SU-DHL-6 (cell line): ENCODE data around the gene ERF.

Experiments used
- H2AFZ ChIP-seq: fragments of 200-600 bp; sonication (generic); 2 replicates; pipeline ENCODE4 v1.6.1; 2014; ENCODE audit warnings: low read depth, mild to moderate bottlenecking, moderate library complexity, mixed read lengths, antibody characterized with exemption, low read length; ENCODE audit not compliant: severe bottlenecking
- H3F3A ChIP-seq: fragments of 200-600 bp; shearing (Covaris generic); 2 replicates; pipeline ENCODE4 v1.6.0; 2016; ENCODE audit warnings: antibody characterized with exemption, mild to moderate bottlenecking; ENCODE audit not compliant: insufficient read depth
- H3K27ac ChIP-seq: fragments of 200-600 bp; sonication (generic); 2 replicates; pipeline ENCODE4 v1.5.1; 2016; ENCODE audit warnings: low read depth, mild to moderate bottlenecking, low read length, moderate library complexity, mixed read lengths
- H3K27me3 ChIP-seq: fragments of 200-600 bp; sonication (generic), shearing (Covaris generic); 2 replicates; pipeline ENCODE4 v1.6.0; 2014; ENCODE audit warnings: mild to moderate bottlenecking, low read length
- H3K36me3 ChIP-seq: fragments of 200-600 bp; sonication (generic); 2 replicates; pipeline ENCODE4 v1.6.1; 2014; ENCODE audit warnings: mild to moderate bottlenecking, low read length, mixed read lengths
- H3K4me2 ChIP-seq: fragments of 300-600, 200-600 bp; shearing (Covaris generic), sonication (generic); 2 replicates; pipeline ENCODE4 v1.6.0; 2014; ENCODE audit warnings: low read length, low read depth, mild to moderate bottlenecking; ENCODE audit not compliant: poor library complexity, severe bottlenecking
- H3K4me3 ChIP-seq: fragments of 200-600 bp; sonication (generic); 2 replicates; pipeline ENCODE4 v1.5.1; 2014; ENCODE audit warnings: antibody characterized with exemption, low read length, mild to moderate bottlenecking, mixed read lengths; ENCODE audit not compliant: insufficient read depth, poor library complexity, severe bottlenecking
- H3K79me2 ChIP-seq: fragments of 200-600 bp; sonication (generic); 2 replicates; pipeline ENCODE4 v1.6.1; 2014; ENCODE audit warnings: mild to moderate bottlenecking, low read length, moderate library complexity; ENCODE audit not compliant: insufficient read depth
- H3K9ac ChIP-seq: fragments of 200-600 bp; sonication (generic); 2 replicates; pipeline ENCODE4 v1.7.0; 2014; ENCODE audit warnings: mild to moderate bottlenecking, low read length
- H3K9me2 ChIP-seq: fragments of 200-600 bp; sonication (generic); replicated peaks from 2 replicates; pipeline ENCODE4 v1.6.1; 2014; ENCODE audit warnings: low read length; ENCODE audit not compliant: insufficient read depth
- H3K9me3 ChIP-seq: fragments of 200-600 bp; sonication (generic); 2 replicates; pipeline ENCODE4 v1.6.1; 2014; ENCODE audit warnings: low read length, mixed read lengths; ENCODE audit not compliant: insufficient read depth
- H4K20me1 ChIP-seq: fragments of 200-600 bp; sonication (generic); 2 replicates; pipeline ENCODE4 v1.6.1; 2014; ENCODE audit warnings: low read depth, mild to moderate bottlenecking, antibody characterized with exemption, low read length, moderate library complexity, mixed read lengths
- EZH2phosphoT487 ChIP-seq: fragments of 200-600 bp; sonication (generic), shearing (Covaris generic); conservative IDR thresholded peaks from 2 replicates; pipeline ENCODE4 v1.6.1; 2018; ENCODE audit warnings: mild to moderate bottlenecking, antibody characterized with exemption, low read length, moderate library complexity, mixed read lengths
- TF ChIP-seq, protein P1 (sequence below): fragments of 200-600 bp; sonication (generic); IDR thresholded peaks from one replicate; pipeline ENCODE4 v1.5.1; 2017; ENCODE audit warnings: antibody characterized with exemption, mild to moderate bottlenecking, low read length, moderate library complexity; ENCODE audit not compliant: insufficient read depth, poor library complexity, severe bottlenecking

ERF gene

DNA sequence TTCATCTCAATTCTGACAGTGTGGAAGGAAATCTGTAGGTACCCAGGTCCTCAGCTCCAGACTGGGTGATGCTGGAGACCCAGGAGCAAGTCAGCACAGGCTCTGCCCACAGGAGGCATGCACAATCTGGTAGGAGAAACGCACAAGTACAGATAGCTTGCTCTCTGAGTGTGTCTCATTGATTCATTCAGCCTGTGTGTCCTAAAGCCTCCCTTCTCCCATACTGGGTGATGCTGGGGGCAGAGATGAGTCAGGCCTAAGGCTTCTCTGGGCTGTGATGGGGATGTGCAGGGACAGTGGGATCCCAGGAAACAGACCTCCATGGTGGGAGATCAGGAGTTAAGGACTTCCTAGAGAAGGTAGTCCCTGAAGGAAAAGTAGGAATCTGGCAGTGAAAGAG, 28.0 kb downstream of the ERF start:
- 0 out of 2 replicates have a peak, but pooled peaks cover 4% of the 10 kb centered on the region for H4K20me1 ChIP-seq

DNA sequence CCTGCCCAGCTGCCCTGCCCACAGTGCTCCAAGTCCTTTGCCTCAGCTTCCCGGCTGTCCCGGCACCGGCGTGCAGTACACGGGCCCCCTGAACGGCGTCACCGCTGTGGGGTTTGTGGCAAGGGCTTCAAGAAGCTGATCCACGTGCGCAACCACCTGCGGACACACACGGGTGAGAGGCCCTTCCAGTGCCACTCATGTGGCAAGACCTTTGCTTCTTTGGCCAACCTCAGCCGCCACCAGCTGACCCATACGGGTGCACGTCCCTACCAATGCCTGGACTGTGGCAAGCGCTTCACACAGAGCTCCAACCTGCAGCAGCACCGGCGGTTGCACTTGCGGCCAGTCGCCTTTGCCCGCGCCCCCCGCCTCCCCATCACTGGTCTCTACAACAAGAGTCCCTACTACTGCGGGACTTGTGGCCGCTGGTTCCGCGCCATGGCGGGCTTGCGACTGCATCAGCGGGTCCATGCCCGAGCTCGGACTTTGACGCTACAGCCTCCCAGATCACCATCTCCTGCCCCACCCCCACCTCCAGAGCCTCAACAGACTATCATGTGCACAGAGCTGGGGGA, 29.1 kb downstream of the ERF start:
- Histone ChIP-seq H4K20me1 (0 out of 2 replicates have a peak, but pooled peaks cover 4% of the 10 kb centered on the region), H3K9me2 (no peaks in the 10 kb centered on the region), H3K4me3 (no peak overlapping the region), H3K9me3 (no peaks in the 10 kb centered on the region), H3K27me3 (no peaks in the 10 kb centered on the region), H3K79me2 (peaks cover 22% of the 10 kb centered on the region), H2AFZ (no peak overlapping the region), H3F3A (no peaks in the 10 kb centered on the region), H3K4me2 (no peak overlapping the region), H3K36me3 (no peaks in the 10 kb centered on the region), H3K27ac (no peak overlapping the region), H3K9ac (no peak overlapping the region)
- TF ChIP-seq EZH2phosphoT487 = no peak
- TF ChIP-seq, protein P1, sequence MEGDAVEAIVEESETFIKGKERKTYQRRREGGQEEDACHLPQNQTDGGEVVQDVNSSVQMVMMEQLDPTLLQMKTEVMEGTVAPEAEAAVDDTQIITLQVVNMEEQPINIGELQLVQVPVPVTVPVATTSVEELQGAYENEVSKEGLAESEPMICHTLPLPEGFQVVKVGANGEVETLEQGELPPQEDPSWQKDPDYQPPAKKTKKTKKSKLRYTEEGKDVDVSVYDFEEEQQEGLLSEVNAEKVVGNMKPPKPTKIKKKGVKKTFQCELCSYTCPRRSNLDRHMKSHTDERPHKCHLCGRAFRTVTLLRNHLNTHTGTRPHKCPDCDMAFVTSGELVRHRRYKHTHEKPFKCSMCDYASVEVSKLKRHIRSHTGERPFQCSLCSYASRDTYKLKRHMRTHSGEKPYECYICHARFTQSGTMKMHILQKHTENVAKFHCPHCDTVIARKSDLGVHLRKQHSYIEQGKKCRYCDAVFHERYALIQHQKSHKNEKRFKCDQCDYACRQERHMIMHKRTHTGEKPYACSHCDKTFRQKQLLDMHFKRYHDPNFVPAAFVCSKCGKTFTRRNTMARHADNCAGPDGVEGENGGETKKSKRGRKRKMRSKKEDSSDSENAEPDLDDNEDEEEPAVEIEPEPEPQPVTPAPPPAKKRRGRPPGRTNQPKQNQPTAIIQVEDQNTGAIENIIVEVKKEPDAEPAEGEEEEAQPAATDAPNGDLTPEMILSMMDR = no peak

More for the DNA sequence above, 28.0 kb downstream of the ERF start:
- H3K4me3 ChIP-seq = no peak overlapping the region
- H3K79me2 ChIP-seq = peaks cover 11% of the 10 kb centered on the region
- H3K36me3 ChIP-seq = no peaks in the 10 kb centered on the region; the same call in 1 of the 2 replicates
- no peak overlapping the region for H2AFZ ChIP-seq
- H3K9ac ChIP-seq = no peak overlapping the region
- no peaks in the 10 kb centered on the region for H3K27me3 ChIP-seq
- H3K9me3 ChIP-seq = no peaks in the 10 kb centered on the region
- H3K27ac ChIP-seq = no peak overlapping the region
- H3K9me2 ChIP-seq = no peaks in the 10 kb centered on the region
- H3K4me2 ChIP-seq = no peak overlapping the region
- TF ChIP-seq, protein P1 = no peak
- no peak for TF ChIP-seq EZH2phosphoT487
- peaks cover 5% of the 10 kb centered on the region; the same call in 1 of the 2 replicates for H3F3A ChIP-seq

DNA sequence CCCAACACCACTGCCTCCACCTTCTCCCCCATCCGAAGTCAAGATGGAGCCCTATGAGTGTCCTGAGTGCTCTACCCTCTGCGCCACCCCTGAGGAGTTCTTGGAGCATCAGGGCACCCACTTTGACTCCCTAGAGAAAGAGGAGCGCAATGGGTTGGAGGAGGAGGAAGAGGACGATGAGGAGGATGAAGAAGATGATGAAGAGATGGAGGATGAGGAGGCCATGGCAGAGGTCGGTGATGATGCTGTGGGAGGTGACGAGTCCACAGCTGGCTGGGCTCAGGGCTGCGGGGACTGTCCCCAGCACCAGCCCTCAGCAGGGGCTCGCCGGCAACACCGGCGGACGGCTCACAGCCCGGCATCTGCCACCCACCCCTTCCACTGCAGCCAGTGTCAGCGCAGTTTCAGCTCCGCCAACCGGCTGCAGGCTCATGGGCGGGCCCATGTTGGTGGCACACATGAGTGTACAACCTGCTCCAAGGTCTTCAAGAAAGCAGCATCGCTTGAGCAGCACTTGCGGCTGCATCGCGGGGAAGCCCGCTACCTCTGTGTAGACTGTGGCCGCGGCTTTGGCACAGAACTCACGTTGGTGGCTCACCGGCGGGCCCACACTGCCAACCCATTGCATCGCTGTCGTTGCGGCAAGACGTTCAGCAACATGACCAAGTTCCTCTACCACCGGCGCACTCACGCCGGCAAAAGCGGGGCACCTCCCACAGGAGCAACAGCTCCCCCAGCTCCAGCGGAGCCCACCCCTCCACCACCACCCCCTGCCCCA, 29.8 kb downstream of the ERF start:
- Histone ChIP-seq H3K27me3 (no peaks in the 10 kb centered on the region), H3K79me2 (peaks cover 28% of the 10 kb centered on the region), H3K36me3 (no peaks in the 10 kb centered on the region), H3K4me2 (no peak overlapping the region), H3K9ac (no peak overlapping the region), H4K20me1 (0 out of 2 replicates have a peak, but pooled peaks cover 4% of the 10 kb centered on the region), H3K9me3 (no peaks in the 10 kb centered on the region), H3K27ac (no peak overlapping the region), H3F3A (no peaks in the 10 kb centered on the region), H3K4me3 (no peak overlapping the region), H3K9me2 (no peaks in the 10 kb centered on the region), H2AFZ (no peak overlapping the region)
- TF ChIP-seq EZH2phosphoT487 = no peak
- TF ChIP-seq, protein P1 = no peak
